CD14-positive monocyte (primary cell): Measurements from ENCODE around the gene LRRN2. TPM values are rescaled to one million over a fixed set of nuclear protein-coding genes. Genes with fewer than 3 reads are reported as not detected.

Source experiments
- DNase-seq, 3 donors: peaks; one replicate each; pipeline ENCODE4 v3.0.0-alpha.2; 2011 to 2022
- H2AFZ ChIP-seq: 2 replicates; pipeline ENCODE4 v1.6.0; 2012; ENCODE audit warnings: mild to moderate bottlenecking, low read depth, low read length, inconsistent platforms; ENCODE audit not compliant: insufficient read depth, poor library complexity, severe bottlenecking
- H3K27ac ChIP-seq, 2 donors: 1 replicate in 1 of 2; 2 replicates in 1 of 2; pipeline ENCODE4 v1.5.1; 2012 to 2013; ENCODE audit warnings: low read length in 2 of 2, control low read depth in 1 of 2, inconsistent platforms in 1 of 2, low read depth in 1 of 2, mild to moderate bottlenecking in 1 of 2
- H3K27me3 ChIP-seq, 2 donors: one replicate each; pipeline versions ENCODE4 v1.6.0 to v1.6.1; 2011 to 2013; ENCODE audit warnings: low read length in 2 of 2; ENCODE audit not compliant: control insufficient read depth in 2 of 2, insufficient read depth in 2 of 2
- H3K36me3 ChIP-seq, 2 donors: replicated peaks in 1 of 2; 1 replicate in 1 of 2; 2 replicates in 1 of 2; pipeline versions ENCODE4 v1.5.1 to v1.6.1; 2012 to 2013; ENCODE audit warnings: low read length in 2 of 2, control low read depth in 1 of 2, inconsistent platforms in 1 of 2, mild to moderate bottlenecking in 1 of 2; ENCODE audit not compliant: insufficient read depth in 2 of 2, control insufficient read depth in 1 of 2
- H3K4me1 ChIP-seq, 2 donors: 1 replicate in 1 of 2; 2 replicates in 1 of 2; pipeline versions ENCODE4 v1.5.1 to v1.6.1; 2012 to 2013; ENCODE audit warnings: low read length in 2 of 2, control low read depth in 1 of 2, inconsistent platforms in 1 of 2, mild to moderate bottlenecking in 1 of 2, moderate library complexity in 1 of 2; ENCODE audit not compliant: insufficient read depth in 2 of 2, control insufficient read depth in 1 of 2
- H3K4me2 ChIP-seq: replicated peaks from 2 replicates; pipeline ENCODE3; 2012; ENCODE audit warnings: low read length, moderate library complexity, mild to moderate bottlenecking; ENCODE audit not compliant: poor library complexity, severe bottlenecking; ENCODE audit errors: extremely low read depth
- H3K4me3 ChIP-seq, 3 experiments: fragments of 200-600 bp in 1 of 3; sonication (generic) in 1 of 3; replicated peaks in 1 of 3; 1 replicate in 2 of 3; 2 replicates in 1 of 3; pipeline ENCODE4 v1.5.1; 2011 to 2013; ENCODE audit warnings: low read length in 3 of 3, mild to moderate bottlenecking in 3 of 3, control low read depth in 2 of 3, low read depth in 2 of 3, inconsistent platforms in 1 of 3, moderate library complexity in 1 of 3
- H3K79me2 ChIP-seq: 2 replicates; pipeline ENCODE4 v1.6.0; 2012; ENCODE audit warnings: mild to moderate bottlenecking, control low read depth, inconsistent platforms, low read length, moderate library complexity; ENCODE audit not compliant: insufficient read depth
- H3K9ac ChIP-seq: 2 replicates; pipeline ENCODE4 v1.6.0; 2017; ENCODE audit warnings: low read length, mild to moderate bottlenecking; ENCODE audit not compliant: insufficient read depth, poor library complexity, severe bottlenecking
- H3K9me3 ChIP-seq, 2 donors: replicated peaks in 1 of 2; 1 replicate in 1 of 2; 2 replicates in 1 of 2; pipeline versions ENCODE4 v1.5.1 to v1.6.1; 2012 to 2013; ENCODE audit warnings: low read length in 2 of 2, control low read depth in 1 of 2; ENCODE audit not compliant: control insufficient read depth in 1 of 2, insufficient read depth in 1 of 2
- H4K20me1 ChIP-seq: 2 replicates; pipeline ENCODE4 v1.6.0; 2012; ENCODE audit warnings: mild to moderate bottlenecking, low read length, control low read depth, moderate library complexity; ENCODE audit not compliant: insufficient read depth
- H3K27ac Mint-ChIP-seq, 7 donors: one replicate each; pipeline ENCODE4 v1.8.0; 2020; ENCODE audit warnings: mild to moderate bottlenecking in 7 of 7, mixed read lengths in 7 of 7, moderate library complexity in 6 of 7, inconsistent platforms in 2 of 7
- H3K27me3 Mint-ChIP-seq, 3 donors: one replicate each; pipeline ENCODE4 v1.8.0; 2021 to 2022; ENCODE audit warnings: low read depth in 3 of 3, mild to moderate bottlenecking in 3 of 3, mixed read lengths in 3 of 3, moderate library complexity in 3 of 3, inconsistent platforms in 1 of 3
- H3K36me3 Mint-ChIP-seq, 2 donors: one replicate each; pipeline ENCODE4 v1.8.0; 2020; ENCODE audit warnings: mixed read lengths in 2 of 2, inconsistent platforms in 1 of 2, mild to moderate bottlenecking in 1 of 2
- H3K4me1 Mint-ChIP-seq: one replicate; pipeline ENCODE4 v1.8.0; 2020; ENCODE audit warnings: mild to moderate bottlenecking, mixed read lengths
- H3K4me3 Mint-ChIP-seq, 2 donors: one replicate each; pipeline ENCODE4 v1.8.0; 2020; ENCODE audit warnings: mild to moderate bottlenecking in 2 of 2, mixed read lengths in 2 of 2, moderate library complexity in 1 of 2
- H3K9me3 Mint-ChIP-seq, 7 donors: one replicate each; pipeline ENCODE4 v1.8.0; 2020 to 2022; ENCODE audit warnings: mixed read lengths in 7 of 7, mild to moderate bottlenecking in 6 of 7, moderate library complexity in 6 of 7, inconsistent platforms in 2 of 7
- WGBS: methylation state at CpG from one replicate; pipeline ENCODE4 v1.1.5; 2013; ENCODE audit warnings: missing lambda C conversion rate; ENCODE audit not compliant: insufficient coverage; 5-methylcytosine and 5-hydroxymethylcytosine counted together
- intact Hi-C, 2 donors: fragments of 100-400 bp; cut with micrococcal nuclease; formaldehyde crosslinking; loops; one replicate each; pipeline versions ENCODE4 v1.15.0 to v1.15.1; 2023
- polyA plus RNA-seq, 3 donors: library from polyadenylated mRNA; depleted of rRNA in 1 of 3; unstranded in 2 of 3; stranded (reverse) in 1 of 3; fragments of 300-500 nt in 2 of 3; fragments of >200 nt in 1 of 3; fragmentation: Illumina TruSeq in 2 of 3; gene quantifications; 1 replicate in 2 of 3; 2 replicates in 1 of 3; pipeline ENCODE4 v1.2.3, GENCODE V29; 2012 to 2021
- TF ChIP-seq, protein P1 (sequence below): fragments of 200-600 bp; IDR thresholded peaks from one replicate; pipeline ENCODE4 v1.8.0; 2022; ENCODE audit warnings: antibody characterized with exemption, mild to moderate bottlenecking

Gene LRRN2
- polyA plus RNA-seq, 3 donors: not detected

DNA sequence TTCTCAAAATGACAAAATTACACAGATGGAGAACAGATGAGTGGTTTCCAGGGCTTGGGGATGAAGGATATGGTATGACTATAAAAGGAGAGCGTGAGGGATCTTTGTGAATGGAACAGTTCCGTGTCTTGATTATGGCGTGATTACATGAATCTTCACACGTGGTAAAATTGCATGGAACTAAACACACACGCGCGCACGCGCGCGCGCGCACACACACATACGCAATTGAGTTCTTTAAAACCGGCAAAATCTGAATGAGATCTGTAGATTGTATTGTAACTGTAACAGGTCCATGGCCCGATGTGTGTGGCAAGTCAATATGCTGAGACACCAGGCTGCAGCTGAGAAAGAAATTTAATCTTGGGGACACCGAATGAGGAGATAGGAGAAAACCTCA, 11.1 kb upstream of the LRRN2 start:
- Histone ChIP-seq H3K9ac (no peak overlapping the region), H4K20me1 (no peaks in the 10 kb centered on the region), H3K27me3 (no peaks in the 10 kb centered on the region), H3K4me3 (no peak overlapping the region), H3K79me2 (no peaks in the 10 kb centered on the region), H3K27ac (no peak overlapping the region), H3K36me3 (no peaks in the 10 kb centered on the region), H3K4me2 (no peak overlapping the region), H3K9me3 (no peaks in the 10 kb centered on the region), H2AFZ (no peak overlapping the region), H3K4me1 (no peaks in the 10 kb centered on the region)
- Mint-ChIP-seq H3K27me3 (peaks cover 0 to 1% (median 0%) of the 10 kb centered on the region in 3 donors), H3K9me3 (peaks cover 0 to 1% (median 0%) of the 10 kb centered on the region in 7 donors), H3K4me3 (no peak overlapping the region), H3K27ac (no peak overlapping the region), H3K36me3 (no peaks in the 10 kb centered on the region), H3K4me1 (no peaks in the 10 kb centered on the region)
- TF ChIP-seq, protein P1, sequence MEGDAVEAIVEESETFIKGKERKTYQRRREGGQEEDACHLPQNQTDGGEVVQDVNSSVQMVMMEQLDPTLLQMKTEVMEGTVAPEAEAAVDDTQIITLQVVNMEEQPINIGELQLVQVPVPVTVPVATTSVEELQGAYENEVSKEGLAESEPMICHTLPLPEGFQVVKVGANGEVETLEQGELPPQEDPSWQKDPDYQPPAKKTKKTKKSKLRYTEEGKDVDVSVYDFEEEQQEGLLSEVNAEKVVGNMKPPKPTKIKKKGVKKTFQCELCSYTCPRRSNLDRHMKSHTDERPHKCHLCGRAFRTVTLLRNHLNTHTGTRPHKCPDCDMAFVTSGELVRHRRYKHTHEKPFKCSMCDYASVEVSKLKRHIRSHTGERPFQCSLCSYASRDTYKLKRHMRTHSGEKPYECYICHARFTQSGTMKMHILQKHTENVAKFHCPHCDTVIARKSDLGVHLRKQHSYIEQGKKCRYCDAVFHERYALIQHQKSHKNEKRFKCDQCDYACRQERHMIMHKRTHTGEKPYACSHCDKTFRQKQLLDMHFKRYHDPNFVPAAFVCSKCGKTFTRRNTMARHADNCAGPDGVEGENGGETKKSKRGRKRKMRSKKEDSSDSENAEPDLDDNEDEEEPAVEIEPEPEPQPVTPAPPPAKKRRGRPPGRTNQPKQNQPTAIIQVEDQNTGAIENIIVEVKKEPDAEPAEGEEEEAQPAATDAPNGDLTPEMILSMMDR: no peak
- 100% methylated on average over 3 of the region's 17 CpGs for WGBS
- DNase-seq: no peak
- intact Hi-C loops: no loop called here

DNA sequence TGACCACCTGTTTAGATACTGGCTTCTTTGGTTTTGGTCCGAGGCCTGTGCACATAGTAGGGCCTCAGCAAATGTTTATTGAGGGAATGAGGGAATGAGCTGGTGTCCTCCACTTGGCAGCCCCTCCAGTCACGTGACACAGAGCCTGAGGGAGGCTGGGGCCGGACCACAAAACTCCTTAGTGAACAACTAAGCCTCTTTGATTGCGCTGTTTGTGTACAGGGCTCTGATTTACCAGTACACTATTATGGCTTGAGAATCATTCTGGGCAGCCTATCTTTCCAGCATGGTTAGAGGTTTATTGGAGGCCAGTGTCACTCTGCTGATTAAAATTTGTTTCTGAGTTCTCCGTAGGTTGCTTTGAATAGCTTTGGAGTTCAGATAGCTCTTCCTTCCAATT, 10.2 kb upstream of the LRRN2 start:
- Mint-ChIP-seq H3K27ac (no peak overlapping the region), H3K4me1 (no peaks in the 10 kb centered on the region), H3K27me3 (peaks cover 0 to 1% (median 0%) of the 10 kb centered on the region in 3 donors), H3K9me3 (peaks cover 0 to 1% (median 0%) of the 10 kb centered on the region in 7 donors), H3K4me3 (no peak overlapping the region), H3K36me3 (no peaks in the 10 kb centered on the region)
- H3K27ac ChIP-seq: no peak overlapping the region
- intact Hi-C loops: no loop called here
- TF ChIP-seq, protein P1: no peak
- H3K79me2 ChIP-seq: no peaks in the 10 kb centered on the region
- H2AFZ ChIP-seq: no peak overlapping the region
- H3K27me3 ChIP-seq: no peaks in the 10 kb centered on the region
- no peak overlapping the region for H3K4me2 ChIP-seq
- no peaks in the 10 kb centered on the region for H3K4me1 ChIP-seq
- WGBS: 100% methylated on average over 2 of the region's 5 CpGs
- no peaks in the 10 kb centered on the region for H3K9me3 ChIP-seq
- no peak for DNase-seq
- H4K20me1 ChIP-seq: no peaks in the 10 kb centered on the region
- no peak overlapping the region for H3K9ac ChIP-seq
- no peak overlapping the region for H3K4me3 ChIP-seq
- H3K36me3 ChIP-seq: no peaks in the 10 kb centered on the region
